Transverse colon (tissue), 4 donors: ENCODE results near the gene SMAP2.

Experiments used
- CTCF ChIP-seq, 5 experiments: fragments of 200-600 bp in 3 of 5; fragments of 450-650 bp in 2 of 5; sonication (generic) in 3 of 5; IDR thresholded peaks; 1 replicate in 2 of 5; 2 replicates in 3 of 5; pipeline ENCODE4 v1.5.1; 2016 to 2017; ENCODE audit warnings: antibody characterized with exemption in 5 of 5, inconsistent platforms in 3 of 5, mild to moderate bottlenecking in 2 of 5, moderate library complexity in 1 of 5
- EP300 ChIP-seq: sonication (generic); formaldehyde crosslinking; IDR thresholded peaks from one replicate; pipeline ENCODE4 v1.6.1; 2017; ENCODE audit warnings: antibody characterized with exemption, low read depth
- POLR2AphosphoS5 ChIP-seq, 3 donors: sonication (generic); formaldehyde crosslinking; IDR thresholded peaks; one replicate each; pipeline ENCODE4 v1.6.1; 2016; ENCODE audit warnings: antibody characterized with exemption in 3 of 3

- TF ChIP-seq CTCF (IDR thresholded peaks at IDR 0.05) (no peak), EP300 (no peak), POLR2AphosphoS5 (IDR thresholded peaks at IDR 0.05) (no peak)
Observed at GRCh38 chr1:40357625-40358024, 15.9 kb upstream of the SMAP2 start.
